ENCODE data around the gene TMEM72.

DNA sequence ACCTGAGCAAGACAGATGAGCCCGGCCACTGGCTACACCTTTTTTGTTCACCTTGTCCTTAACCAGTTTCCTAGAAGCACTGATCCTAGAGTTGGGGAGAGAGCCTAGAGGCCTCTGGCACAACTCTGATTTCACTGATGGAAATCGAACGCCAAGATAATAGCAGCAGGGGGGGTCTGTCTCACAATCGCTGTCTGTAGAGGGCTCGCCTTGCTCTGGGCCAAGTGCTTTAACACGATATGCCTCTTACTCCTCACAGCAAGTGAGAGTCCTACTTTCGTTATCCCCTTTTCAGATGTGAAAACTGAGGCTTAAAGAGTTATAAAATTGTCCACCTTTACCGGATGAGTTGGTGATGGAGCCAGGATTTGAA, 48.9 kb downstream of the TMEM72 start:
- TF ChIP-seq, protein P1, sequence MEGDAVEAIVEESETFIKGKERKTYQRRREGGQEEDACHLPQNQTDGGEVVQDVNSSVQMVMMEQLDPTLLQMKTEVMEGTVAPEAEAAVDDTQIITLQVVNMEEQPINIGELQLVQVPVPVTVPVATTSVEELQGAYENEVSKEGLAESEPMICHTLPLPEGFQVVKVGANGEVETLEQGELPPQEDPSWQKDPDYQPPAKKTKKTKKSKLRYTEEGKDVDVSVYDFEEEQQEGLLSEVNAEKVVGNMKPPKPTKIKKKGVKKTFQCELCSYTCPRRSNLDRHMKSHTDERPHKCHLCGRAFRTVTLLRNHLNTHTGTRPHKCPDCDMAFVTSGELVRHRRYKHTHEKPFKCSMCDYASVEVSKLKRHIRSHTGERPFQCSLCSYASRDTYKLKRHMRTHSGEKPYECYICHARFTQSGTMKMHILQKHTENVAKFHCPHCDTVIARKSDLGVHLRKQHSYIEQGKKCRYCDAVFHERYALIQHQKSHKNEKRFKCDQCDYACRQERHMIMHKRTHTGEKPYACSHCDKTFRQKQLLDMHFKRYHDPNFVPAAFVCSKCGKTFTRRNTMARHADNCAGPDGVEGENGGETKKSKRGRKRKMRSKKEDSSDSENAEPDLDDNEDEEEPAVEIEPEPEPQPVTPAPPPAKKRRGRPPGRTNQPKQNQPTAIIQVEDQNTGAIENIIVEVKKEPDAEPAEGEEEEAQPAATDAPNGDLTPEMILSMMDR (IDR thresholded peaks at IDR 0.05; ENCODE audit: borderline replicate concordance, extremely low read depth, low read length, poor library complexity, severe bottlenecking): no peak
- TF ChIP-seq EZH2 (IDR thresholded peaks at IDR 0.05; ENCODE audit: borderline replicate concordance, low read depth, low read length, severe bottlenecking): no peak

Data from DND-41 (cell line).